GM19463 (cell line): ENCODE results near the gene SLC27A4.

Experiments used
- ATAC-seq: cut with Tn5 transposase; IDR thresholded peaks from one replicate; pipeline ENCODE4 v1.9.1; 2021; ENCODE audit warnings: mild to moderate bottlenecking, moderate library complexity; ENCODE audit not compliant: unreplicated experiment

Gene SLC27A4

DNA sequence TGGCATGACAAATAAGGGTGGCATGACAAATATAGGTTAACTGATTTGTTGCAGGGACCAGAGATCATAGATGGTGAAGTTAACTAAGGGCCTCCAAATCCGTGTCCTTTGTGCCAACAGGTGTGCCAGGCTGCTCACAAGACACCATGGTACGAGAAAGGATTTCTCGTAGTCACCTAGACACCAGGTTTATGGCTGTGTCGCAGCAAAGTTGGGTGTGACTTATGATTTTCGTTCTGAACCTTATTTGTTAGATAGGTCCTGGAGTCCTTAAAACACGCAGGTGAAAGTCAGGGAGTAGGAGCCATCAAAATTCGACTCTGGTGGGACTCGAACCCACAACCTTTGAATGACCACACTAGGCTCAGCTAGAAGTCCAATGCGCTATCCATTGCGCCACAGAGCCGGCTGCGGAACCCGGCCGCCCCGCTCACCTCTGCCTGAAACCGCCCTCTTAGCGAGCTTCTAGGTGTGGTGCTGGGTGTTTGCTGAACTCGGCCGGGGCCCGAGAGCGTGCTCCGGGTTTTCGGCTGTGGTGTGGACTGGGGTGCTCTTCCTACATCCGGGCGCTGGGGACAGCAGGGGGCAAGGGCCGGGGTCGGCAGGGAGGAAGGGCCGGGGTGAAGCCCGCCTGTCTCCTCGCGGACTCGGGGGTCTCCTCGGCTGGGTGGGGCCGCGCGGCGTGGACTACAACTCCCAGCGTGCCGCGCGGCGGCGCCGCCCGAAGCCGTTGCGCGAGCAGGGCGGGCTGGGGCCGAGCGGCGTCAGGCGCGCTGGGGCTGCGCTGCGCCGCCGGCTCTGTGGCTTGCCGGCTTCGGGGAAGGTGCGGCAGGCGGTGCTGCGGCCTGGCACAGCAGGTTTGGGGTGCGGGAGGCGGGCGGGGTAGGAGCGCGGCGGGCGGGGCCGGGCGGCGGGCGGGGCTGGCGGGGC is at the start of gene SLC27A4:
Gene SLC27A4, plus strand, starts transcription at position 767 of the 930 bp plus-strand sequence. CDS start 2,606 bp downstream, outside the sequence.
- ATAC-seq = peak; percentile 81

DNA sequence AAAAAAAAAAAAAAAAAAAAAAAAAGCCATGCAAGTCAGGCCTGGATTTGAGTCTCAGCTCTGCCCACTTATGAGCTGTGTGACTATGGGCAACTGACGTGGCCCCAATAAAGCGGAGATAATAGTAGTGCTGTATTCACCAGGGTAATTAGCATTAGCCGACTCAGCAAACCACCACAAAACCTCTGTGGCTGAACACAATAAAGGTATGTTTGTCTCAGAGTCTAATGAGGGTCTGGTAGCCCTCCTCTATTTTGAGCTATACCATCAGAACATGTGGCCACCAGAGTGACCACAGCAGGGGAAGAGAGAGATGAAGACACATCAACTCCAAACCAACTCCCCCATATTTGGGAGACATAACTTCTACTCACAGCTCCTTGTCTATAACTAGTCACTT is 48.3 kb upstream of the SLC27A4 start:
- ATAC-seq = no peak

DNA sequence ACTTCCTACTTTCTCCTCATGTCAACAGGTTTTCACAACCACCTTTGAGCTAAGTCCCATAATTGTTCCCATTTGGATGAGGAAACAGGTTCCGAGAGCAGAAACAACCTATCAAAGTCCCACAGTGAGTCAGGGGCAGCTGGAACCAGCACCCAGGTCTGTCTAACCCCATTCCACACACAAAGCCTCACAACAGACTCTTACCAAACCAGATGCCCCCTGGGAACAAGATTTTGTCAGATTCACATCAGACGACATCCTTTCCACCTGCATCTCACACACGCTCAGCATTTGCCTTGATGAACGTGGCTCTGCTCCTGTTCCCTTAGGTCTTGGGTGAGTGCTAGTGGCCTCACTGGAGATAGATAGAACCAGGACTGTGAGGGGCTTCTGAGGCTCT is 47.2 kb upstream of the SLC27A4 start:
- no peak for ATAC-seq

DNA sequence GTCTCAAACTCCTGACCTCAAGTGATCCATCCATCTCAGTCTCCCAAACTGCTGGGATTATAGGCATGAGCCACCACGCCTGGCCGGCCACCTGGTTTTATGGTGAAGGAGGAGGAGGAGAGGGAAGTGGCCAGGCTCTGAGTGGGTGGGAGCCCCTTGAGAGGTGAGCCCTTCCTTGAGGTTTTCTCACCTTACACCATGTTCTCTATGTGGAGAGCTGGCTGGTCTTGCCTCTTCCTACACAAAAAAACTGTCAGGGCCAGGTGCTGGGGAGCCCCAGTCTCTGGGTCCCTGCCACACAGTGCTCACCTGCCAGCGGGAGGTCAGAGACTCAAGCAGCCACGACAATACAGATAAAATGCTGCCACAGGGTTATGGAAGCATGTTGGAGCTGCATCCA is 46.2 kb upstream of the SLC27A4 start:
- ATAC-seq = no peak

DNA sequence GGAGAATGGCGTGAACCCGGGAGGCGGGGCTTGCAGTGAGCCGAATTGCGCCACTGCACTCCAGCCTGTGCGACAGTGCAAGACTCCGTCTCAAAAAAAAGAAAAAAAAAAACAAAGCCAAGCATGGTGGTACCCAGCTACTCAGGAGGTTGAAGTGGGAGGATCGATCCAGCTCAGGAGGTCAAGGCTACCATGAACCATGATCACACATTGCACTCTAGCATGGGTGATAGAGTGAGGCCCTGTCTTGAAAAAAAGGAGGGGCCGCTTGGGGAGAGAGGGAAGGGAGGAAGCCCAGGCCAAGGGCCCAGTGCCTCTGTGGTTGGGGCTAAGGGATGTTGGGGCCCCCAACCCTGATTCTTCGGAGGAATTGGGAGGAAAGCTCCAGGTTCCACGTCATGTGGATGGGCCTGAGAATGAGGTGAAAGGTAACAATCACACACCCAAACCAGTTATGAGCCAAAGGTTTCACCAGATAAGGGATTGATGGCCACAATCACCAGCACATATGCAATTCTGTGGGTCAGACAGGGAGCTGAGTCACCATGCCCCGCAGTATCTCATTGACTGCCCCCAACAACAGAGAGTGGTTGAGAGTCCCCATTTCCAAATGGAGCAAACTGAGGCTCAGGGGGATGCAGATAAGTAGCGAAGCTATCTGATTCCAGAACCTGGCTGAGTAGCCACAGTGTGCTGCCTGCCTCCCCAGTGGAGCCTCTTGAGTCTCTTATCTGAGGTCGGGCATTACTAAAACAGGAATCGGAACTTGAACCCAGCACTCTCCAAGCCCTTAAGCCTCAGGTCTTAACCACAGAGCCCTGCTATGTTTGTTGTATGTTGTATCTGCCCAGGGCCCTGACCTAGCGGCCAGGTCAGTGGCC is 43.7 kb upstream of the SLC27A4 start:
- no peak for ATAC-seq

DNA sequence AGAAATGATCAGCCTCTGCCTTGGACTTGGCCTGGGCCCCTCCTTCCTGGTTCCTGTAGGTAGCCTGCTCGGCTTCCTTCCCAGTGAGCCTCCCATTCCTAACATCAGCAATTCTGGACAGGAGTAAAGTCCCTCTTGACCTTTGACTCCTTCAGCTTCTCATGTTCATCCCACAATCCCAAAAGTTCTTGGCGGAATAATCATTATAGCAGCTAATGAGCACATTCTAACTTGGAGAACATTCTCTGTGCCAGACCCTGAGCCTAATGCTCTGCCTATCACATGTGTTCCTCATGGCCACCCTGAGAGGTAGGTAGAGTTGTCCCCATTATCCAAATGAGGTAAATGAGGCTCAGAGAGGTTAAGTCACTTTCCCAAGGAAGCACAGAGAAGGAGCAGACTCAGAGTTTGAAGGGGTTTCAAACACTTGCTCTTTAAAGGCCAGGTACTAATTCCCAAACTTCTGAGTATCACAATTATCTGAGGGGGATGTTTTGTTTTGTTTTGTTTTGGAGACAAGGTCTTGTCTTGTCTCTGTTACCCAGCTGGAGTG is 43.0 kb upstream of the SLC27A4 start:
- ATAC-seq = no peak

DNA sequence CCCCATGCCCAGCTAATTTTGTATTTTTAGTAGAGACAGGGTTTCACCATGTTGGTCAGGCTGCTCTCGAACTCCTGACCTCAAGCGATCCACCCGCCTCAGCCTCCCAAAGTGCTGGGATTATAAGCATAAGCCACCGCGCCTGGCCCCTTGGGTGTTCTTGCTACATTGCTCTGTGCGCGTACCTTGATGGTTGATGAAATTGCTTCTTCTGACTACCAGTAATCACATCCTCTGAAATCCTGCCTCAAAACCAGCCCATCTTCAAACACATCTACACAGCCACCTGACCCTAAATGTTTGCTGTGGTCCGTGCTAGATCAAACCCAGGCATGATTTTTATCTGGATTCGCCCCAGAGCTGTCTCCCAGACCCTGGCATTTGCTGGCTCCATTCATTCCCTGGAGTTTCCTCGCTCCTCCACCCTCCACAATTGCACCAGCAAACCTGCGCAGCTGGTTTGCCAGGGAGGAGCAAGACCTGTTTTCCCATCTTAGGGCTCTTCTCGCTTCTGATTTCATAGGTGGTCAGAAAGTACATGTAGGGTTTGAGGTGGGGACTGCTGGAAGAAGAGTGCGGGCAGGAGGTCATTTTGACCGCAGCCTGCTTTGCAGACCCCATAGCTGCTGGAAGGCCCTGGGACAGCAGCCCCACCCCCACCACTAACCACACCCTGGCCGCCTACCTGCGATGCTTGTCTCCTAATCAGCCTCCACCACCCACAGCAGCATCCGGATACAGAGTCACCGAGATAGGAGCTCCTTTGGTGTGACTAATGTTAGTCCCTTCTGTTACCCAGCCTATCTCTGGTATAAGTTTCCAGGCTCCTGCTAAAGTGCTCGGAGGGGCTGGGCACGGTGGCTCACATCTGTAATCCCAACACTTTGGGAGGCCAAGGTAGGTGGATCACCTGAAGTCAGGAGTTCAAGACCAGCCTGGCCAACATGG is 41.5 kb upstream of the SLC27A4 start:
- no peak for ATAC-seq

DNA sequence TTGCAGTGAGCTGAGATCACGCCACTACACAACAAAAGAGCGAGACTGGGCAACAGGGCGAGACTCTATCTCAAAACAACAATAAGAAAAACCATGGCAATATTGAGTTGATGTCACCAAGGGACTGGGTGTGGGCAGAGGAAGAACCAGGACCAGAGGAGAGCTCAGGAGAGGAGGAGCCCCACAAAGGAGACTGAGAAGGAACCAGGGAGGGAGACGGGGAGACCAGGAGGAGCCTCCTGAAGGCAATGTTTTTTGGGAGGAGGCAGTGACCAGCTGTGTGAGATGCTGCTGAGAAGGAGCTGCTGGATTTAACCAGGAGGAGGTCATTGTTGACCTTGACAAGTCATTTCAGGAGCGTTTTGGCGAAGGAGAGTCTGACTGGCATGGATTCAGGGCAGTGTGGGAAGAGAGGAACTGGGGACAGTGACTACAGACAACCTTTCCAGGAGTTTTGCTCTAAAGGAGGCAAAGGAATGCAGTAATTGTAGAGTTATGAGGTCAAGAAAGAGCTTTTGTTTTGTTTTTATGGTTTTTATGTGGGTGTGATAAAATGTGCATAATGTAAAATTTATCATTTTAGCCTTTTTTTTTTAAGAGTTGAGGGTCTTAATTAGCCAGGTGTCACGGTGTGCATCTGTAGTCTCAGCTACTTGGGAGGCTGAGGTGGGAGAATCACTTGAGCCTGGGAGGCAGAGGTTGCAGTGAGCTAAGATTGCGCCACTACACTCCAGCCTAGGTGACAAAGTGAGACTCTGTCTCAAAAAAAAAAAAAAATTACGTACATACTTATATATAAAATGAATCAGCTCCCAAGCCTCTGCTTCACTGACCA is 36.0 kb upstream of the SLC27A4 start:
- ATAC-seq = no peak

DNA sequence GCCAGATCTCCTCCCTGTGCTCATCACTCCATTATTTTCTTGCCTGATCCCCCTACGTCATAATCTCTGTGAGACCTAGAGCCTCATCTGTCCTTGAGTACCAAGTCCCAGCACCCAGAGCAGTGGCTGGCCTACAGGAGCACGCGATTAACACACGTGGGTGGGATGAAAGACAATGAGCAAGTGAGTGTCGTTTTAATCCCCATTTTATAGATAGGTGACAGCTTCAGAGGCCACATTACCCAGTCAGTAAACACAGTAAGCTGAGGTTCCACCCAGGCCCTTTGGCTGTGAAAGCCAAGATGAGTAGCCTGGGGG is 35.4 kb upstream of the SLC27A4 start:
- ATAC-seq = no peak

DNA sequence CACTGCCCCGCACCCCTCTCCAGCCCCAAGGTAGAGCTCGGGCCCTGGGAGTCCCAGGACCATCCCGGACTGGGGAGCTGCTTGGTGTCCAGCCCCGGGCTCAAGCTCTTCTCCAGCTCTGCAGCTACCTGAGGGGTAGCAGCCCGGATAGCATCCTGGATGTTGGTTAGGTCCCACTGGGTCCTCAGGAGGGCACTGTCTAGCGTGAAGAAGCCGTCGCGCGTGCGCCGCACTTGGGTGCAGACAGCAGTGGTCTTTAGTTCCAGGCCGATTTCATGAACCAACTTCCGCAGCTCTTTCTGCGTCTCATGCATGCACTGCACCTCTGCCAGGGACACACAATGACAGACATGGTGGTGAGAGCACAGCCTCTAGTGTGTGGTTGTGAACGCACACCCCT is 30.8 kb upstream of the SLC27A4 start:
- ATAC-seq = no peak

DNA sequence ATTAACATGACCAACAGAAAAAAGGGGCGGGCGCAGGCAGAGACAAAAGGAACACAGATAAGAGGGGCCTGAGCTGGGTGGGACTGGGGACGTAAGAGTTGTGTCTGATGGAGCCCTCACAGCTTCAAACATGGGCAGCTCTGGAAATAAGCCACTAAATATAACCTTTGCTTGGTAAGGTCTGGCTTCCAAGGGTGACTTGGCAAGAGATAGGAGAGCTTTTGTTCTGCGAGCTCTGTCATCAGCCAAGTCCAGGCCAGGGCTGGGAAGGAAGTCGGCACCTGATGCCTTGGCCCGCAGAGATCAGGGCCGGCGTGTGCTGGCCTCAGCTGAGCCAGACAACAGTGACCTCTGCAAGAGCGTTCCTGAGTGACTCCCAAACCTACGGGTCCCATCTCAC is 29.9 kb upstream of the SLC27A4 start:
- ATAC-seq = no peak

DNA sequence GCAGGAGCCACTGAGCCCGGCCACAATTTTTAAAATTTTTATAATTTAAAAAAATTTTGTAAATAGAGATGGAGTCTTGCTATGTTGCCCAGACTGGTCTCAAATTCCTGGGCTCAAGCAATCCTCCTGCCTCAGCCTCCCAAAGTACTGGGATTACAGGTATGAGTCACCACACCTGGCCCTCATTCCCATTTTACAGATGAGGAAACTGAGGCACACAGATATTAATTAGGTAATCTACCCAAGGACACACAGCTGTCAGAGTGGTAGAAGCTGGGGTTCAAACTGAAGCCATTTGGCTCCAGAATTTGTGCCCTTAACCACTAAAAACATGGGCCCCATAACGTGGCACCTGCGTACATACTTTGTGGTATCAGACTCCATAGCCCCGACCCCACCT is 25.6 kb upstream of the SLC27A4 start:
- no peak for ATAC-seq

DNA sequence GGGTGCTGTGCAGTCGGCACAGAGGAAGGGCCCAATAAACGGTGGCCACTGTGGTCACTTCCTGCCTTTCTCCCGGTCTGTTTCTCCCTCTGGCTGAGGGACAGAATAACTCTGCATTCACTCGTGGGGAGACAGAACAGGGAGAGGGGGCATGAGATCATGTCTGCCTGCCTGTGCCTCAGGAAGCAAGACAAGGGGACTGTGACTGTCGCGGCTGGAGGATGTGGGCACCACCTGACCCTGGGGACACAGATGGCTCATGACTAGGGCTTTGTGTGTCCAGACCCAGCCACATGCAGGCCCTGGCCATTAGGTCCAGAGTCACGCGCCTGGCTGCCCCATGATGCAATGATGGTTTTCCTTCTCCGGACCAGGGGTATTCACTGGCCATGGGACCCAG is 23.9 kb upstream of the SLC27A4 start:
- no peak for ATAC-seq

DNA sequence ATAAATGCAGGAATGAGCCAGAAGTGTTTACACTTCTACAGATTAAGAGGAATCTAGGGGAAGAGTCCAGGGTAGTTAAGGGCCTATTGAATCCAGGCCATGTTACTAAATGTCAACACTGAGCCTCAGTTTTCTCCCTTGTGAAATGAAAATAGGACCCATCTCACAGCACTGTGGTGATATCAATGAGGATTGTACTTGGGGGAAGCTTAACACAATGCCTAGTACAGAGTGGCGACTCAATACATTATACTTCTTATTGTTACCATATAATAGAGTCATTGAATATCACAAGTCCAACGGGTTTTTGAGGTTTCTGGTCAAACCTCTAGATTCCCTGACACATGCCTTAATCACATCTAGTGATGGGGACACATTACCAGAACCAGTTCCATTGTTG is 22.7 kb upstream of the SLC27A4 start:
- ATAC-seq = no peak

DNA sequence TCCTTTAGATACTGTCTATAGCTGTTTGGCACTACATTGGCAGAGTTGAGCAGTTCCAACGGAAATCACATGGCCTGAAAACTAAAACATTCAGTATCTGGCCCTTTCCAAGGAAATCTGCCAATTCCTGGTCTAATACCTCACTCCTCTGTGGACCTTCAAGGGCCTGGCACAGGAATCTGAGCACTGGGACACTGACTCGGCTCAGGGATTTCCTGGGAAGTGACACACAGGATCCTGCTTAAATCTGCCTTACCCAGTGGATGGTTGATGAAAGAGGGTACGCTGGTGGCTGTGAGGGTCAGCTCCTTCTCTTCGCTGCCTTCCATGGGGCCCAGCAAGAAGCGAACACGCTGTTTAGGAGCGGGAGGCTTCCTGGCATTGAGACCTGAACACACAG is 19.0 kb upstream of the SLC27A4 start:
- ATAC-seq = no peak

DNA sequence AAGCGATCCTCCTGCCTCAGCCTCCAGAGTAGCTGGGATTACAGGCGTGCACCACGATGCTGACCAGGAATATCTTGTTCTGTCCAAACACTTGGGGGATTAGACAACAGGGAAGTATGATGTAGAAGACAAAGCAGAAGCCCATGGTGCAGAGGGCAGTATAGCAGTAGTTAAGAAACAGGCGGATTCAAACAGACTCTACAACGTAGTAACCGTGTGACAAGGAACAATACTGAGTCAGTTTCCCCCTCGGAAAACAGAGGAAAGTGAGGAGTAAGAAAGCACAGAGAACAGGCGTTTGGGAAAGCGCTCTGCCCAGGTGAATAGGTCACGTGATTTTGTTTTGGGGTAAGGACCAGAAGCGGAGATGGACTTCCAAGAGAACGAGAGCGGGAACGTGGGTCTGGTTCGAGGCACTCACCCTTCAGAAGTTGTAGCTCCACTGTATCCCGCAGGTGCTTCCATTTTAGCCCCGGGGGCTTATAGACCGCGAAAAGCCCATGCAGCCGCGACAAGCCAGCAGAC is 18.4 kb upstream of the SLC27A4 start:
- peak; percentile 10 for ATAC-seq

DNA sequence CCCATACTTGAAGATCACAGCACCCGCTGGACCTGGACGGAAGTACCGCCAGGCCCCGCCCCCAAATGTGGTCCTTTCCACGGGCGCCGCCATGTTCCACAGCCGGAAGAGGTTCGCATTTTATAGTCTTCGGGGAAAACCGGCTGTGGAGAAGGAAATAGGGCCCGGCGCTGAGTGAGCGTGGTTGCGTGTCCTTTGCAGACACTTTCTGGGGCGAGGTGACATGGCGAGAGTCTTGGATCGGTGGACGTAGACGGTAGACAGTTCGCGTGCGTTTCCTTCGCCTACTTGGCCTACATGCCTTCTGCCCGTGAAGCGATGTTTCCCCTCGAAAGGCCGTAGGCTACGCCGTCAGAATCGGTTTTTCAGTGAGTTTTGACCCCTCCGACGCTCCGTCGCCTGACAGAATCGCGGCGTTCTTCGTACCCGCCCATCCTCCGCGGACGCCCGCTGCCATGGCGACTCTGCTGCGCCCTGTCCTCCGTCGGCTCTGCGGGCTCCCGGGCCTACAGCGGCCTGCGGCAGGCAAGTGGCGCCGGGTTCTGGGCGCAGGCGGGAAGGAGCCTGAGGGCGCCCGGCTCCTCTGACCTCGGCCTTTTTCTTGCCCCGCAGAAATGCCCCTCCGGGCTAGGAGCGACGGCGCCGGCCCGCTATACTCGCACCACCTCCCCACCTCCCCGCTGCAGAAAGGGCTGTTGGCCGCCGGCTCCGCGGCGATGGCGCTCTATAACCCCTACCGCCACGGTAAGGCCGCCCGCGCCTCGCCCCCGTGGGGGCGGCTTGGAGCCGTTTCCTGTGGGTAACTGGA is 17.7 kb upstream of the SLC27A4 start, which contains the start of the genes COQ4 and TRUB2:
Gene COQ4, plus strand, starts transcription at position 436 of the 808 bp plus-strand sequence. Its CDS starts 20 bp downstream, at position 456.
Gene TRUB2, minus strand, starts transcription at position 44 of the 808 bp plus-strand sequence. Its CDS starts 39 bp downstream, at position 5.
- peak; percentile 77 for ATAC-seq

DNA sequence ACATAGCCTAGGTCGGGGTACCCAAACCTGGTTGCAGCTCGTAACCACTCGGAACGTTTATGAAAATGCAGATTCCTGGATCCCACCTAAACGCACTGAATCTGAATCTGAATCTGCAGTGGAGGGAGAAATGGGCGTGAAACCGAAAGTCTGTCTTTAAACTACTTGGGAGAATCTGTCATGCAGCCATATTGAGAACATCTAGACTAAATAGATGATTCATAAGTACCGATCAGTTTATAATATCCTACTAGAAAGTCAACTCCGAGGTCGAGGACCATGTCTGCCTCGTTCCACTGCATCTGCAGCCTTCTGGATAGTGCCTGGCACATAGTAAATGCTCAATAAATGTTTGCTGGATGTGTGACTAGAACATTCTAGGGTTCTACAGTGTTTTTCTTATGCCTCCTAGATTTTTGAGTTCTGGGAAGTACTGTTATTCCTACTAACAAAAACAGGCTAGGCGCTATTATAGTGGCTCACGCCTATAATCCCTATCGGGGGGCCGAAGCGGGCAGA is 17.1 kb upstream of the SLC27A4 start:
- no peak for ATAC-seq
